Measurements from ENCODE around the gene POLA2. TPM values are rescaled to one million over a fixed set of nuclear protein-coding genes. Genes with fewer than 3 reads are reported as not detected.
A peak's percentile ranks its signal among the peaks of the same experiment; 100 is the strongest.

POLA2 gene
- total RNA-seq, 4 donors from 2014 or later: 7.7 to 18.5 (median 13.2) TPM

- Histone ChIP-seq H3K36me3 (no peaks in the 10 kb centered on the region), H3K4me1 (peaks cover 0 to 70% (median 31%) of the 10 kb centered on the region in 3 donors), H3K4me3 (no peak overlapping the region), H3K9me3 (no peaks in the 10 kb centered on the region), H3K27ac (peak overlapping the region in 3 of 4 donors; percentile 17 to 53 (median 45)), H3K27me3 (no peaks in the 10 kb centered on the region)
- WGBS, 2 donors (ENCODE audit: low coverage in 1 of 2): 80 to 86% methylated on average over 5 to 6 of the region's 6 CpGs
- TF ChIP-seq EP300 (IDR thresholded peaks at IDR 0.05) (no peak), POLR2A (IDR thresholded peaks at IDR 0.05) (no peak), POLR2AphosphoS5 (IDR thresholded peaks at IDR 0.05) (no peak)
- TF ChIP-seq, protein P1, sequence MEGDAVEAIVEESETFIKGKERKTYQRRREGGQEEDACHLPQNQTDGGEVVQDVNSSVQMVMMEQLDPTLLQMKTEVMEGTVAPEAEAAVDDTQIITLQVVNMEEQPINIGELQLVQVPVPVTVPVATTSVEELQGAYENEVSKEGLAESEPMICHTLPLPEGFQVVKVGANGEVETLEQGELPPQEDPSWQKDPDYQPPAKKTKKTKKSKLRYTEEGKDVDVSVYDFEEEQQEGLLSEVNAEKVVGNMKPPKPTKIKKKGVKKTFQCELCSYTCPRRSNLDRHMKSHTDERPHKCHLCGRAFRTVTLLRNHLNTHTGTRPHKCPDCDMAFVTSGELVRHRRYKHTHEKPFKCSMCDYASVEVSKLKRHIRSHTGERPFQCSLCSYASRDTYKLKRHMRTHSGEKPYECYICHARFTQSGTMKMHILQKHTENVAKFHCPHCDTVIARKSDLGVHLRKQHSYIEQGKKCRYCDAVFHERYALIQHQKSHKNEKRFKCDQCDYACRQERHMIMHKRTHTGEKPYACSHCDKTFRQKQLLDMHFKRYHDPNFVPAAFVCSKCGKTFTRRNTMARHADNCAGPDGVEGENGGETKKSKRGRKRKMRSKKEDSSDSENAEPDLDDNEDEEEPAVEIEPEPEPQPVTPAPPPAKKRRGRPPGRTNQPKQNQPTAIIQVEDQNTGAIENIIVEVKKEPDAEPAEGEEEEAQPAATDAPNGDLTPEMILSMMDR (IDR thresholded peaks at IDR 0.05): no peak
- no peak for ATAC-seq
These were observed 45.8 kb downstream of the POLA2 start for GRCh38 chr11:65307298-65308229.

DNA sequence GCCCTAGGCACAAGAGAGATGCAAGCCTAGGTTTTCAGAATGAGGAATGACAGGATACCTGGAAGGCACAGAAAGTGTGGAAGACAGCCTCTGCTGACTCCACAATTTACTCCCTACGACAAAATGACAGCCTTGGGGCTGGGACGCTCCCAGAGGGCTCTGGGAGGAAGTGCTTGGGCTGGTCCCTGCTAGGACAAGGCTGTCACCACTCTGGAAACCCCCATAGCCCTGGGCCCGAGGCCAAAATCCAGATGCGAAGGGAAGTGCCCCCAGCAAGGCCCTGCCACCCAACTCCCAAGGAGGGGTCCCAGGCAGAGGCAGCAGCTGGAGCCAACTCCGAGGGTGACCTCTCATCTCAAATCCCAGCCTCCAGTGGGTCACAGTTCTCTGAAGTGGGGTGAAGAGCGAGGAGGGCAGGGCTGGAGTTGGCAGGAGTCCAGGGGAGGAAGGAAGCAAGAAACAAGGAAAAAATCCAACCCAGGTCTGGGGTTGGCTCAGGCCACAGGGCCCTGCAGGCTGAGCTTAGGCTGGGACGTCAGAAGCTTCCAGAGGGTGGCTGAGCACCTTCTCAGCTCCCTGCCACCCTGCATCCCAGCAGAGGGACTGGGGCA, 46.6 kb downstream of the POLA2 start:
- H3K4me3 ChIP-seq: no peak overlapping the region
- no peaks in the 10 kb centered on the region for H3K36me3 ChIP-seq
- H3K27ac ChIP-seq: peak overlapping the region in 3 of 4 donors; percentile 31 to 53 (median 45)
- TF ChIP-seq POLR2AphosphoS5 (IDR thresholded peaks at IDR 0.05) (no peak), EP300 (IDR thresholded peaks at IDR 0.05) (no peak), POLR2A (IDR thresholded peaks at IDR 0.05) (no peak)
- TF ChIP-seq, protein P1 (IDR thresholded peaks at IDR 0.05): no peak
- no peaks in the 10 kb centered on the region for H3K9me3 ChIP-seq
- ATAC-seq: no peak
- 33 to 34% methylated on average over 1 to 3 of the region's 7 CpGs for WGBS, 2 donors (ENCODE audit: low coverage in 1 of 2)
- H3K4me1 ChIP-seq: peaks cover 0 to 79% (median 34%) of the 10 kb centered on the region in 3 donors
- H3K27me3 ChIP-seq: no peaks in the 10 kb centered on the region

GRCh38 chr11:65309006-65309405, 47.2 kb downstream of the POLA2 start:
- H3K9me3 ChIP-seq: no peaks in the 10 kb centered on the region
- no peaks in the 10 kb centered on the region for H3K36me3 ChIP-seq
- no peak for TF ChIP-seq EP300 (IDR thresholded peaks at IDR 0.05)
- no peak for TF ChIP-seq POLR2AphosphoS5 (IDR thresholded peaks at IDR 0.05)
- TF ChIP-seq, protein P1 (IDR thresholded peaks at IDR 0.05): no peak
- TF ChIP-seq POLR2A (IDR thresholded peaks at IDR 0.05): no peak
- 20 to 40% methylated on average over 1 of the region's 5 CpGs for WGBS, 2 donors (ENCODE audit: low coverage in 1 of 2)
- H3K4me3 ChIP-seq: no peak overlapping the region
- H3K4me1 ChIP-seq: peaks cover 0 to 85% (median 40%) of the 10 kb centered on the region in 3 donors
- peak overlapping the region in 3 of 4 donors; percentile 31 to 53 (median 45) for H3K27ac ChIP-seq
- peak; percentile 27 for ATAC-seq
- H3K27me3 ChIP-seq: no peaks in the 10 kb centered on the region

GRCh38 chr11:65310215-65310614, 48.5 kb downstream of the POLA2 start:
- ATAC-seq: no peak
- no peaks in the 10 kb centered on the region for H3K9me3 ChIP-seq
- WGBS, 2 donors (ENCODE audit: low coverage in 1 of 2): 100% methylated on average over 1 of the region's 10 CpGs; no CpG with 5 or more reads in 1 of the 2 donors
- H3K27me3 ChIP-seq: no peaks in the 10 kb centered on the region
- H3K4me1 ChIP-seq: peaks cover 0 to 82% (median 41%) of the 10 kb centered on the region in 3 donors
- TF ChIP-seq, protein P1 (IDR thresholded peaks at IDR 0.05): no peak
- no peak for TF ChIP-seq POLR2AphosphoS5 (IDR thresholded peaks at IDR 0.05)
- TF ChIP-seq EP300 (IDR thresholded peaks at IDR 0.05): no peak
- TF ChIP-seq POLR2A (IDR thresholded peaks at IDR 0.05): no peak
- peak overlapping the region in 2 of 4 donors; percentile 24 to 28 for H3K27ac ChIP-seq
- no peaks in the 10 kb centered on the region for H3K36me3 ChIP-seq
- H3K4me3 ChIP-seq: no peak overlapping the region
